Measurements from ENCODE around the gene THRB.
"Not testable (repeated sequence)": the region's sequence is repeated elsewhere in the genome, so short reads cannot be mapped to it uniquely, and the experiment has no call there.

The THRB gene

GRCh38 chr3:24400015-24400414, 94.6 kb downstream of the THRB start:
- DNase-seq, result no peak

- DNase-seq, result no peak
These were observed 95.0 kb downstream of the THRB start for GRCh38 chr3:24399614-24400013.

GRCh38 chr3:24398712-24399111, 95.9 kb downstream of the THRB start:
- not testable (repeated sequence) for DNase-seq

GRCh38 chr3:24396338-24396737, 98.3 kb downstream of the THRB start:
- no peak for DNase-seq

GRCh38 chr3:24394754-24395153, 99.9 kb downstream of the THRB start:
- no peak for DNase-seq

GRCh38 chr3:24393316-24393715, 101.3 kb downstream of the THRB start:
- no peak for DNase-seq

GRCh38 chr3:24390169-24391130, 104.2 kb downstream of the THRB start:
- no peak for DNase-seq

- no peak for DNase-seq
These were observed 105.3 kb downstream of the THRB start for GRCh38 chr3:24389108-24390090.

- no peak for DNase-seq
These were observed 106.0 kb downstream of the THRB start for GRCh38 chr3:24388611-24389010.

GRCh38 chr3:24388159-24388558, 106.5 kb downstream of the THRB start:
- no peak for DNase-seq

- no peak for DNase-seq
These were observed 107.2 kb downstream of the THRB start for GRCh38 chr3:24387493-24387892.

GRCh38 chr3:24387000-24387399, 107.7 kb downstream of the THRB start:
- DNase-seq, result no peak

GRCh38 chr3:24386458-24386857, 108.2 kb downstream of the THRB start:
- DNase-seq, result no peak

- no peak for DNase-seq
These were observed 109.5 kb downstream of the THRB start for GRCh38 chr3:24385012-24385615.

- DNase-seq, result no peak
These were observed 112.0 kb downstream of the THRB start for GRCh38 chr3:24382647-24383046.

- DNase-seq, result no peak
These were observed 114.7 kb downstream of the THRB start for GRCh38 chr3:24379936-24380335.

- DNase-seq, result no peak
These were observed 116.3 kb downstream of the THRB start for GRCh38 chr3:24378313-24378712.

GRCh38 chr3:24377218-24377993, 117.2 kb downstream of the THRB start:
- DNase-seq, result no peak

- DNase-seq, result no peak
These were observed 118.7 kb downstream of the THRB start for GRCh38 chr3:24375947-24376384.

GRCh38 chr3:24374801-24375200, 119.8 kb downstream of the THRB start:
- DNase-seq, result no peak

GRCh38 chr3:24373198-24373959, 121.3 kb downstream of the THRB start:
- DNase-seq, result no peak
